A204.1 (cell line): Measurements from ENCODE around the gene SUPT5H.

Experiments used
- FAIRE-seq: peaks from 2 replicates; lab custom pipeline; 2012; peaks lifted over from hg19 to GRCh38; lab: Jason Lieb, UNC

The SUPT5H gene

GRCh38 chr19:39409208-39410016, 36.0 kb upstream of the SUPT5H start:
- no peak for FAIRE-seq

- FAIRE-seq, result no peak
Measured at GRCh38 chr19:39410017-39410830, 35.2 kb upstream of the SUPT5H start.

GRCh38 chr19:39410831-39411080, 34.6 kb upstream of the SUPT5H start:
- no peak for FAIRE-seq

GRCh38 chr19:39411081-39411831, 34.1 kb upstream of the SUPT5H start:
- no peak for FAIRE-seq

- FAIRE-seq, result no peak
Measured at GRCh38 chr19:39411832-39412099, 33.6 kb upstream of the SUPT5H start.

- FAIRE-seq, result peak; percentile 99
Measured at GRCh38 chr19:39412100-39412866, 33.1 kb upstream of the SUPT5H start, which contains the start of gene PLEKHG2. Gene PLEKHG2, plus strand, starts transcription at chr19:39412669. Its CDS starts 1,418 bp downstream, at chr19:39414087.

GRCh38 chr19:39412867-39413271, 32.5 kb upstream of the SUPT5H start:
- no peak for FAIRE-seq

- no peak for FAIRE-seq
Measured at GRCh38 chr19:39413272-39413910, 32.0 kb upstream of the SUPT5H start.

GRCh38 chr19:39413911-39414608, 31.3 kb upstream of the SUPT5H start:
- no peak for FAIRE-seq

GRCh38 chr19:39415111-39416046, 30.0 kb upstream of the SUPT5H start:
- no peak for FAIRE-seq

- no peak for FAIRE-seq
Measured at GRCh38 chr19:39416152-39417120, 28.9 kb upstream of the SUPT5H start.

- FAIRE-seq, result no peak
Measured at GRCh38 chr19:39417463-39418181, 27.8 kb upstream of the SUPT5H start.

GRCh38 chr19:39419003-39419402, 26.4 kb upstream of the SUPT5H start:
- FAIRE-seq, result no peak

GRCh38 chr19:39420769-39421168, 24.6 kb upstream of the SUPT5H start:
- FAIRE-seq, result no peak

- FAIRE-seq, result no peak
Measured at GRCh38 chr19:39422020-39422419, 23.4 kb upstream of the SUPT5H start.

- FAIRE-seq, result no peak
Measured at GRCh38 chr19:39423258-39424086, 21.9 kb upstream of the SUPT5H start.

- no peak for FAIRE-seq
Measured at GRCh38 chr19:39424934-39425333, 20.4 kb upstream of the SUPT5H start.
